K562 (cell line): ENCODE results near the gene PLS1. TPM values are rescaled to one million over a fixed set of nuclear protein-coding genes. Genes with fewer than 3 reads are reported as not detected.
A peak's percentile ranks its signal among the peaks of the same experiment; 100 is the strongest.

Source experiments
- ATAC-seq: fragments of 200-7000 bp; cut with Tn5 transposase; 3 replicates; pipeline ENCODE4 v1.9.1; 2020; ENCODE audit warnings: moderate library complexity
- BruUV-seq: library from RNA; stranded (reverse); fragments of 400-500 nt; replicated peaks from 2 replicates; lab custom pipeline; 2021; lab: Mats Ljungman, UMichigan
- CTCF ChIA-PET: fragments of 300-600 bp; formaldehyde crosslinking; extraction: SDS; loops from one replicate; lab custom pipeline; 2021; ENCODE audit warnings: low intra/inter-chr PET ratio; lab: Yijun Ruan, JAX
- POLR2A ChIA-PET: fragments of 300-600, 350-650 bp; sonication (Branson Sonifier 250); formaldehyde crosslinking; extraction: SDS; loops from one replicate; lab custom pipeline; 2021; ENCODE audit warnings: antibody characterized with exemption, inconsistent platforms; lab: Yijun Ruan, JAX
- DNase-seq, 4 experiments: peaks; one replicate each; pipeline versions ENCODE4 v3.0.0 to v3.0.0-alpha.2; 2011 to 2018; ENCODE audit warnings: low spot score in 3 of 4, mixed read lengths in 3 of 4; ENCODE audit errors: extremely low read depth in 1 of 4
- FAIRE-seq: peaks from 2 replicates; lab custom pipeline; 2011; peaks lifted over from hg19 to GRCh38; lab: Jason Lieb, UNC
- H2AFZ ChIP-seq: 2 replicates; pipeline ENCODE4 v1.6.0; 2011; ENCODE audit warnings: low read depth, low read length, control low read depth, inconsistent platforms
- H3K27ac ChIP-seq: fragments of 200-600 bp; 3 replicates; pipeline ENCODE4 v1.8.0; 2011; ENCODE audit warnings: low read depth, mild to moderate bottlenecking, control low read depth, inconsistent platforms, low read length, moderate library complexity, mixed read lengths; ENCODE audit errors: extremely low read depth
- H3K27me3 ChIP-seq, 2 experiments: fragments of 300-600 bp in 1 of 2; 2 replicates in 1 of 2; 3 replicates in 1 of 2; pipeline versions ENCODE4 v1.6.0 to v1.8.0; 2011; ENCODE audit warnings: inconsistent platforms in 2 of 2, low read length in 2 of 2, mild to moderate bottlenecking in 1 of 2, mixed read lengths in 1 of 2, moderate library complexity in 1 of 2; ENCODE audit not compliant: control insufficient read depth in 2 of 2, insufficient read depth in 2 of 2
- H3K36me3 ChIP-seq: fragments of 300-600 bp; 3 replicates; pipeline ENCODE4 v1.8.0; 2011; ENCODE audit warnings: mild to moderate bottlenecking, low read length, inconsistent platforms; ENCODE audit not compliant: control insufficient read depth, insufficient read depth
- H3K4me1 ChIP-seq, 2 experiments: fragments of 200-600 bp in 1 of 2; replicated peaks in 1 of 2; 2 replicates in 1 of 2; 3 replicates in 1 of 2; pipeline versions ENCODE4 v1.5.1 to v1.8.0; 2011; ENCODE audit warnings: inconsistent platforms in 2 of 2, low read length in 2 of 2, mild to moderate bottlenecking in 1 of 2, mixed read lengths in 1 of 2, moderate library complexity in 1 of 2; ENCODE audit not compliant: control insufficient read depth in 2 of 2, insufficient read depth in 2 of 2
- H3K4me2 ChIP-seq: 2 replicates; pipeline ENCODE4 v1.6.1; 2011; ENCODE audit warnings: low read length, control low read depth, inconsistent platforms, mixed read lengths; ENCODE audit not compliant: insufficient read depth
- H3K4me3 ChIP-seq: fragments of 200-600 bp; sonication (generic), shearing (Covaris generic); 2 replicates; pipeline ENCODE4 v1.5.1; 2016; ENCODE audit warnings: control low read depth, inconsistent platforms
- H3K79me2 ChIP-seq: fragments of 200-600 bp; 3 replicates; pipeline ENCODE4 v1.8.0; 2011; ENCODE audit warnings: low read length, inconsistent platforms; ENCODE audit not compliant: control insufficient read depth, insufficient read depth
- H3K9ac ChIP-seq, 2 experiments: 2 replicates each; pipeline versions ENCODE4 v1.6.0 to v1.6.1; 2011; ENCODE audit warnings: low read depth in 2 of 2, low read length in 2 of 2, control low read depth in 1 of 2, inconsistent platforms in 1 of 2, mild to moderate bottlenecking in 1 of 2, mixed read lengths in 1 of 2; ENCODE audit not compliant: insufficient read depth in 1 of 2
- H3K9me1 ChIP-seq: one replicate; pipeline ENCODE4 v1.6.0; 2011; ENCODE audit warnings: inconsistent platforms, mild to moderate bottlenecking, low read length, moderate library complexity; ENCODE audit not compliant: control insufficient read depth, insufficient read depth
- H3K9me3 ChIP-seq: replicated peaks from 2 replicates; pipeline ENCODE4 v1.5.1; 2011; ENCODE audit warnings: low read depth, low read length, inconsistent platforms; ENCODE audit not compliant: control insufficient read depth, insufficient read depth
- H4K20me1 ChIP-seq: replicated peaks from 2 replicates; pipeline ENCODE4 v1.6.1; 2011; ENCODE audit warnings: low read length, inconsistent platforms, mixed read lengths; ENCODE audit not compliant: control insufficient read depth, insufficient read depth
- C11orf30 ChIP-seq: fragments of 450-650 bp; IDR thresholded peaks from 2 replicates; pipeline ENCODE4 v1.6.1; 2016; ENCODE audit warnings: low read depth, mild to moderate bottlenecking
- GTF2A2 ChIP-seq: IDR thresholded peaks from 2 replicates; pipeline ENCODE4 v1.6.1; 2016; ENCODE audit warnings: mild to moderate bottlenecking, missing genetic modification characterization, missing compliant biosample characterization
- LEF1 ChIP-seq: fragments of 450-650 bp; IDR thresholded peaks from 2 replicates; pipeline ENCODE4 v1.6.1; 2016; ENCODE audit warnings: mild to moderate bottlenecking
- SPI1 ChIP-seq: IDR thresholded peaks from 2 replicates; pipeline ENCODE4 v1.6.1; 2011; ENCODE audit warnings: low read depth, low read length, control low read depth, borderline replicate concordance
- ZNF408 ChIP-seq: fragments of 250-450 bp; sonication (Bioruptor Pico); IDR thresholded peaks from 2 replicates; pipeline ENCODE4 v1.4.0; 2020; ENCODE audit warnings: low read depth, mild to moderate bottlenecking, moderate library complexity
- WGBS: fragments of 100-300 bp; shearing (Covaris generic); methylation state at CpG from one replicate; pipeline ENCODE4 v1.1.6; 2016; ENCODE audit warnings: low coverage, mixed read lengths; ENCODE audit not compliant: insufficient coverage; ENCODE audit errors: missing lambda C conversion rate; 5-methylcytosine and 5-hydroxymethylcytosine counted together
- in situ Hi-C: fragments of 300-500 bp; cut with MboI; formaldehyde crosslinking; loops from 4 replicates; pipeline ENCODE4 v1.15.0; 2018; ENCODE audit warnings: inconsistent platforms, mixed read lengths
- intact Hi-C: fragments of 100-400 bp; cut with micrococcal nuclease; formaldehyde crosslinking; loops from 2 replicates; pipeline ENCODE4 v1.14.2; 2022
- polyA plus RNA-seq, 8 experiments: library from polyadenylated mRNA; depleted of rRNA in 4 of 8; stranded (reverse) in 5 of 8; unstranded in 3 of 8; fragments of >200 nt; fragmentation: Nextera tagmentation in 2 of 8; fragmentation: Illumina TruSeq in 1 of 8; extraction: Ambion mirVana in 2 of 8; extraction: Trizol in 1 of 8; gene quantifications; 2 replicates each; pipeline versions ENCODE4 v1.2.1 to v1.2.3, GENCODE V29; 2011 to 2014; ENCODE audit warnings: inconsistent platforms in 1 of 8, missing spikeins in 1 of 8
- total RNA-seq, 7 experiments: library from RNA; depleted of rRNA in 6 of 7; stranded (reverse); fragments of >200 nt in 6 of 7; fragmentation: Illumina TruSeq in 2 of 7; extraction: Trizol in 2 of 7; gene quantifications; 2 replicates each; pipeline versions ENCODE4 v1.2.1 to v1.2.3, GENCODE V29; 2011 to 2021; ENCODE audit warnings: low replicate concordance in 1 of 7

The PLS1 gene
- total and polyA plus RNA-seq, 9 of the 15 experiments (the other 6 are each of a cell fraction or from before 2014, with no cell fraction given): 6.1 to 21.3 (median 13.0) TPM

- POLR2A ChIA-PET: interaction anchor here (0.6 to 3.0 kb wide), 3 partner anchors 10 to 63 kb away, joined by 3 to 8 read pairs (median 3); partner anchors contain the start of gene ATR
- Histone ChIP-seq H3K79me2 (no peaks in the 10 kb centered on the region), H3K9me3 (no peaks in the 10 kb centered on the region), H2AFZ (no peak overlapping the region), H3K9me1 (no peaks in the 10 kb centered on the region), H4K20me1 (no peaks in the 10 kb centered on the region), H3K9ac (no peak overlapping the region), H3K27ac (no peak overlapping the region), H3K4me1 (no peaks in the 10 kb centered on the region), H3K27me3 (no peaks in the 10 kb centered on the region), H3K4me3 (no peak overlapping the region), H3K36me3 (no peaks in the 10 kb centered on the region), H3K4me2 (no peak overlapping the region)
- 57% methylated on average over 3 of the region's 3 CpGs for WGBS
- TF ChIP-seq LEF1 (no peak), ZNF408 (CRISPR knock-in tag) (no peak), SPI1 (peak; percentile 86)
- FAIRE-seq (no peak), DNase-seq (no peak), ATAC-seq (peak; percentile 29; the same call in 1 of the 3 replicates)
- intact Hi-C loops: no loop called here
- CTCF ChIA-PET: no interaction called here
- no TSS peak for BruUV-seq
- in situ Hi-C loops: no loop called here
Observed at GRCh38 chr3:142641504-142641903, 45.3 kb downstream of the PLS1 start.

- BruUV-seq: no TSS peak
- TF ChIP-seq C11orf30 (no peak), GTF2A2 (tag) (no peak)
- Histone ChIP-seq H3K79me2 (no peaks in the 10 kb centered on the region), H3K9me1 (no peaks in the 10 kb centered on the region), H3K4me1 (no peaks in the 10 kb centered on the region), H3K27ac (no peak overlapping the region), H3K4me3 (no peak overlapping the region), H3K9ac (no peak overlapping the region), H3K9me3 (no peaks in the 10 kb centered on the region), H4K20me1 (no peaks in the 10 kb centered on the region), H3K4me2 (no peak overlapping the region), H2AFZ (no peak overlapping the region), H3K36me3 (no peaks in the 10 kb centered on the region), H3K27me3 (no peaks in the 10 kb centered on the region)
- FAIRE-seq: no peak
- in situ Hi-C loops (no loop called here), intact Hi-C loops (no loop called here)
- ChIA-PET CTCF (no interaction called here), POLR2A (interaction anchor here (1.1 to 3.0 kb wide), 2 partner anchors 19 to 33 kb away, joined by 3 to 8 read pairs; no protein-coding TSS in a partner anchor)
- DNase-seq: no peak
- no peak for ATAC-seq
Observed at GRCh38 chr3:142642956-142643355, 46.8 kb downstream of the PLS1 start.
